Measurements from ENCODE around the gene LRRC37B. TPM values are rescaled to one million over a fixed set of nuclear protein-coding genes. Genes with fewer than 3 reads are reported as not detected.

LRRC37B gene
- total and polyA plus RNA-seq, 12 donors = 7.4 to 45.3 (median 13.7) TPM

- H3K4me3 ChIP-seq = no peak overlapping the region
- 77 to 83% (median 80%) methylated on average over 9 of the region's 9 CpGs for WGBS, 4 donors
- intact Hi-C loops (cut with DNase I) = no loop called here
Observed at GRCh38 chr17:32015245-32016013, 8.2 kb downstream of the LRRC37B start.

GRCh38 chr17:32016231-32016630, 9.0 kb downstream of the LRRC37B start:
- intact Hi-C loops (cut with DNase I) = no loop called here

More at GRCh38 chr17:32015245-32016013, 8.2 kb downstream of the LRRC37B start:
- Histone ChIP-seq H3K27ac (no peak overlapping the region), H3K36me3 (replicated peaks in 1 of 2) (no peaks in the 10 kb centered on the region), H3K27me3 (no peaks in the 10 kb centered on the region), H3K9me3 (replicated peaks in 1 of 3) (no peaks in the 10 kb centered on the region), H3K4me1 (replicated peaks in 1 of 2) (no peaks in the 10 kb centered on the region)
- DNase-seq = no peak
- TF ChIP-seq CTCF (IDR thresholded peaks at IDR 0.05) (no peak), POLR2A (IDR thresholded peaks at IDR 0.05) (no peak)

GRCh38 chr17:32019228-32019627, 12.0 kb downstream of the LRRC37B start:
- Histone ChIP-seq H3K36me3 (replicated peaks in 1 of 2) (peaks cover 0 to 9% of the 10 kb centered on the region in 2 donors), H3K4me1 (replicated peaks in 1 of 2) (no peaks in the 10 kb centered on the region), H3K27me3 (no peaks in the 10 kb centered on the region), H3K27ac (no peak overlapping the region), H3K4me3 (no peak overlapping the region), H3K9me3 (replicated peaks in 1 of 3) (no peaks in the 10 kb centered on the region)
- DNase-seq = no peak
- TF ChIP-seq CTCF (IDR thresholded peaks at IDR 0.05) (no peak), POLR2A (IDR thresholded peaks at IDR 0.05) (no peak)
- WGBS, 4 donors = 96 to 100% (median 98%) methylated on average over 1 of the region's 1 CpG
- intact Hi-C loops (cut with DNase I) = no loop called here

More at GRCh38 chr17:32016231-32016630, 9.0 kb downstream of the LRRC37B start:
- TF ChIP-seq CTCF (IDR thresholded peaks at IDR 0.05) (no peak), POLR2A (IDR thresholded peaks at IDR 0.05) (no peak)
- no peak overlapping the region for H3K4me3 ChIP-seq
- H3K9me3 ChIP-seq (replicated peaks in 1 of 3) = no peaks in the 10 kb centered on the region
- H3K36me3 ChIP-seq (replicated peaks in 1 of 2) = no peaks in the 10 kb centered on the region
- no peaks in the 10 kb centered on the region for H3K4me1 ChIP-seq (replicated peaks in 1 of 2)
- H3K27me3 ChIP-seq = no peaks in the 10 kb centered on the region
- no peak for DNase-seq
- 76 to 85% (median 82%) methylated on average over 7 of the region's 7 CpGs for WGBS, 4 donors
- H3K27ac ChIP-seq = no peak overlapping the region

GRCh38 chr17:32020943-32021614, 13.9 kb downstream of the LRRC37B start:
- 90 to 97% (median 92%) methylated on average over 12 to 16 of the region's 16 CpGs for WGBS, 4 donors
- no peak overlapping the region for H3K27ac ChIP-seq
- no peaks in the 10 kb centered on the region for H3K27me3 ChIP-seq
- no peaks in the 10 kb centered on the region for H3K4me1 ChIP-seq (replicated peaks in 1 of 2)
- H3K4me3 ChIP-seq = no peak overlapping the region
- intact Hi-C loops (cut with DNase I) = no loop called here
- no peaks in the 10 kb centered on the region for H3K9me3 ChIP-seq (replicated peaks in 1 of 3)
- no peak for DNase-seq
- no peak for TF ChIP-seq CTCF (IDR thresholded peaks at IDR 0.05)
- TF ChIP-seq POLR2A (IDR thresholded peaks at IDR 0.05) = no peak
- peaks cover 0 to 9% of the 10 kb centered on the region in 2 donors for H3K36me3 ChIP-seq (replicated peaks in 1 of 2)

Data from adrenal gland (tissue), 12 donors.